HL-60 (cell line): Measurements from ENCODE around the gene AHDC1.

Source experiments
- GABPA ChIP-seq: IDR thresholded peaks from 2 replicates; pipeline ENCODE4 v1.6.1; 2012; ENCODE audit warnings: low read depth
- POLR2AphosphoS5 ChIP-seq: IDR thresholded peaks from 2 replicates; pipeline ENCODE4 v1.6.1; 2012; ENCODE audit warnings: low read depth
- SPI1 ChIP-seq: IDR thresholded peaks from 2 replicates; pipeline ENCODE4 v1.6.1; 2012; ENCODE audit warnings: low read depth, mild to moderate bottlenecking, borderline replicate concordance
- TF ChIP-seq, protein P1 (sequence below): IDR thresholded peaks from one replicate; pipeline ENCODE4 v1.5.1; 2011; ENCODE audit warnings: low read length, control low read depth, inconsistent platforms; ENCODE audit not compliant: insufficient read depth
- TF ChIP-seq, protein P2 (sequence below): IDR thresholded peaks from 2 replicates; pipeline ENCODE4 v1.6.1; 2012; ENCODE audit warnings: low read depth; ENCODE audit not compliant: insufficient replicate concordance

DNA sequence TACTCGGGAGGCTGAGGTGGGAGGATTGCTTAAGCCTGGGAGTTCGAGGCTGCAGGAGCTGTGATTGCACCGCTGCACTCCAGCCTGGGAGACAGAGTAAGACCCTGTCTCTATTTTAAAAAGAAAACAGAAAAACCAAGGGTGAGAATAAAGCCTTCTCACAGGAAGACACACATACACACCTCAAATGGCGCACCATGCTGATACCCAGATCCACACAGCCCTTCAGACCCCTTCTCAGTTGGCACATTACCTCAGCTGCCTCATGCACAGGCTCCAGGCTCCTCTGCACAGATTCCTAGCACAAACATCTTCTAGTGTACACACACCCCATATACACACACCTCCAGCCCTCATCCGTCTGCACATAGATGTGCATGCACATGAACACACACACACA is 23.1 kb upstream of the AHDC1 start:
- TF ChIP-seq, protein P1, sequence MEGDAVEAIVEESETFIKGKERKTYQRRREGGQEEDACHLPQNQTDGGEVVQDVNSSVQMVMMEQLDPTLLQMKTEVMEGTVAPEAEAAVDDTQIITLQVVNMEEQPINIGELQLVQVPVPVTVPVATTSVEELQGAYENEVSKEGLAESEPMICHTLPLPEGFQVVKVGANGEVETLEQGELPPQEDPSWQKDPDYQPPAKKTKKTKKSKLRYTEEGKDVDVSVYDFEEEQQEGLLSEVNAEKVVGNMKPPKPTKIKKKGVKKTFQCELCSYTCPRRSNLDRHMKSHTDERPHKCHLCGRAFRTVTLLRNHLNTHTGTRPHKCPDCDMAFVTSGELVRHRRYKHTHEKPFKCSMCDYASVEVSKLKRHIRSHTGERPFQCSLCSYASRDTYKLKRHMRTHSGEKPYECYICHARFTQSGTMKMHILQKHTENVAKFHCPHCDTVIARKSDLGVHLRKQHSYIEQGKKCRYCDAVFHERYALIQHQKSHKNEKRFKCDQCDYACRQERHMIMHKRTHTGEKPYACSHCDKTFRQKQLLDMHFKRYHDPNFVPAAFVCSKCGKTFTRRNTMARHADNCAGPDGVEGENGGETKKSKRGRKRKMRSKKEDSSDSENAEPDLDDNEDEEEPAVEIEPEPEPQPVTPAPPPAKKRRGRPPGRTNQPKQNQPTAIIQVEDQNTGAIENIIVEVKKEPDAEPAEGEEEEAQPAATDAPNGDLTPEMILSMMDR, result no peak
- TF ChIP-seq, protein P2, sequence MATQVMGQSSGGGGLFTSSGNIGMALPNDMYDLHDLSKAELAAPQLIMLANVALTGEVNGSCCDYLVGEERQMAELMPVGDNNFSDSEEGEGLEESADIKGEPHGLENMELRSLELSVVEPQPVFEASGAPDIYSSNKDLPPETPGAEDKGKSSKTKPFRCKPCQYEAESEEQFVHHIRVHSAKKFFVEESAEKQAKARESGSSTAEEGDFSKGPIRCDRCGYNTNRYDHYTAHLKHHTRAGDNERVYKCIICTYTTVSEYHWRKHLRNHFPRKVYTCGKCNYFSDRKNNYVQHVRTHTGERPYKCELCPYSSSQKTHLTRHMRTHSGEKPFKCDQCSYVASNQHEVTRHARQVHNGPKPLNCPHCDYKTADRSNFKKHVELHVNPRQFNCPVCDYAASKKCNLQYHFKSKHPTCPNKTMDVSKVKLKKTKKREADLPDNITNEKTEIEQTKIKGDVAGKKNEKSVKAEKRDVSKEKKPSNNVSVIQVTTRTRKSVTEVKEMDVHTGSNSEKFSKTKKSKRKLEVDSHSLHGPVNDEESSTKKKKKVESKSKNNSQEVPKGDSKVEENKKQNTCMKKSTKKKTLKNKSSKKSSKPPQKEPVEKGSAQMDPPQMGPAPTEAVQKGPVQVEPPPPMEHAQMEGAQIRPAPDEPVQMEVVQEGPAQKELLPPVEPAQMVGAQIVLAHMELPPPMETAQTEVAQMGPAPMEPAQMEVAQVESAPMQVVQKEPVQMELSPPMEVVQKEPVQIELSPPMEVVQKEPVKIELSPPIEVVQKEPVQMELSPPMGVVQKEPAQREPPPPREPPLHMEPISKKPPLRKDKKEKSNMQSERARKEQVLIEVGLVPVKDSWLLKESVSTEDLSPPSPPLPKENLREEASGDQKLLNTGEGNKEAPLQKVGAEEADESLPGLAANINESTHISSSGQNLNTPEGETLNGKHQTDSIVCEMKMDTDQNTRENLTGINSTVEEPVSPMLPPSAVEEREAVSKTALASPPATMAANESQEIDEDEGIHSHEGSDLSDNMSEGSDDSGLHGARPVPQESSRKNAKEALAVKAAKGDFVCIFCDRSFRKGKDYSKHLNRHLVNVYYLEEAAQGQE, result no peak
- TF ChIP-seq POLR2AphosphoS5 (no peak), GABPA (no peak), SPI1 (no peak)
